Duodenal mucosa (tissue), 2 donors: Measurements from ENCODE around the gene PLCB4.

Experiments used
- H3K27ac ChIP-seq: one replicate; pipeline ENCODE4 v1.7.0; 2013; ENCODE audit warnings: low read depth, low read length
- H3K27me3 ChIP-seq, 2 donors: one replicate each; pipeline ENCODE4 v1.7.0; 2013; ENCODE audit warnings: low read length in 2 of 2, control low read depth in 1 of 2; ENCODE audit not compliant: insufficient read depth in 2 of 2, control insufficient read depth in 1 of 2
- H3K36me3 ChIP-seq, 2 donors: one replicate each; pipeline ENCODE4 v1.7.0; 2013; ENCODE audit warnings: low read length in 2 of 2, control low read depth in 1 of 2; ENCODE audit not compliant: insufficient read depth in 2 of 2, control insufficient read depth in 1 of 2
- H3K4me1 ChIP-seq, 2 donors: one replicate each; pipeline ENCODE4 v1.7.0; 2013; ENCODE audit warnings: low read length in 2 of 2, control low read depth in 1 of 2; ENCODE audit not compliant: insufficient read depth in 2 of 2, control insufficient read depth in 1 of 2
- H3K4me3 ChIP-seq, 2 donors: one replicate each; pipeline ENCODE4 v1.7.0; 2013; ENCODE audit warnings: low read length in 2 of 2, low read depth in 1 of 2
- H3K9ac ChIP-seq, 2 donors: one replicate each; pipeline ENCODE4 v1.7.0; 2013; ENCODE audit warnings: low read length in 2 of 2, low read depth in 1 of 2
- H3K9me3 ChIP-seq, 2 donors: one replicate each; pipeline ENCODE4 v1.7.0; 2013; ENCODE audit warnings: low read length in 2 of 2, control low read depth in 1 of 2; ENCODE audit not compliant: control insufficient read depth in 1 of 2

The PLCB4 gene

GRCh38 chr20:9068841-9069663, at the start of gene PLCB4:
Gene PLCB4, plus strand, starts transcription at chr20:9069087. Its CDS starts 238,728 bp downstream, at chr20:9307815.
- Histone ChIP-seq H3K9me3 (no peaks in the 10 kb centered on the region), H3K27ac (no peak within 1 kb of the TSS), H3K27me3 (peaks cover 8 to 14% of the 10 kb centered on the region in 2 donors), H3K4me3 (peak within 1 kb of the TSS; percentile 65 to 70), H3K36me3 (no peaks in the 10 kb centered on the region), H3K9ac (no peak within 1 kb of the TSS), H3K4me1 (peaks cover 0 to 5% of the 10 kb centered on the region in 2 donors)

GRCh38 chr20:9019833-9020232, 49.1 kb upstream of the PLCB4 start:
- no peak overlapping the region for H3K27ac ChIP-seq
- H3K4me3 ChIP-seq, result no peak overlapping the region
- no peak overlapping the region for H3K9ac ChIP-seq
- H3K27me3 ChIP-seq, result no peaks in the 10 kb centered on the region
- no peaks in the 10 kb centered on the region for H3K36me3 ChIP-seq
- H3K4me1 ChIP-seq, result no peaks in the 10 kb centered on the region
- H3K9me3 ChIP-seq, result no peaks in the 10 kb centered on the region

- H3K9ac ChIP-seq, result no peak overlapping the region
- H3K27ac ChIP-seq, result no peak overlapping the region
- no peak overlapping the region for H3K4me3 ChIP-seq
- no peaks in the 10 kb centered on the region for H3K4me1 ChIP-seq
- no peaks in the 10 kb centered on the region for H3K9me3 ChIP-seq
- no peaks in the 10 kb centered on the region for H3K27me3 ChIP-seq
- no peaks in the 10 kb centered on the region for H3K36me3 ChIP-seq
These were observed 47.7 kb upstream of the PLCB4 start for GRCh38 chr20:9021216-9021615.

- H3K9me3 ChIP-seq, result no peaks in the 10 kb centered on the region
- H3K9ac ChIP-seq, result no peak overlapping the region
- no peak overlapping the region for H3K4me3 ChIP-seq
- H3K4me1 ChIP-seq, result no peaks in the 10 kb centered on the region
- no peak overlapping the region for H3K27ac ChIP-seq
- no peaks in the 10 kb centered on the region for H3K27me3 ChIP-seq
- no peaks in the 10 kb centered on the region for H3K36me3 ChIP-seq
These were observed 47.2 kb upstream of the PLCB4 start for GRCh38 chr20:9021699-9022098.

GRCh38 chr20:9022376-9022775, 46.5 kb upstream of the PLCB4 start:
- no peaks in the 10 kb centered on the region for H3K9me3 ChIP-seq
- no peak overlapping the region for H3K27ac ChIP-seq
- H3K36me3 ChIP-seq, result no peaks in the 10 kb centered on the region
- H3K4me3 ChIP-seq, result no peak overlapping the region
- no peaks in the 10 kb centered on the region for H3K4me1 ChIP-seq
- H3K27me3 ChIP-seq, result no peaks in the 10 kb centered on the region
- no peak overlapping the region for H3K9ac ChIP-seq

- H3K4me1 ChIP-seq, result no peaks in the 10 kb centered on the region
- no peak overlapping the region for H3K9ac ChIP-seq
- H3K9me3 ChIP-seq, result no peaks in the 10 kb centered on the region
- H3K36me3 ChIP-seq, result no peaks in the 10 kb centered on the region
- no peaks in the 10 kb centered on the region for H3K27me3 ChIP-seq
- no peak overlapping the region for H3K4me3 ChIP-seq
- no peak overlapping the region for H3K27ac ChIP-seq
These were observed 44.3 kb upstream of the PLCB4 start for GRCh38 chr20:9024606-9025005.

GRCh38 chr20:9025011-9025410, 43.9 kb upstream of the PLCB4 start:
- no peak overlapping the region for H3K9ac ChIP-seq
- H3K27ac ChIP-seq, result no peak overlapping the region
- H3K4me1 ChIP-seq, result no peaks in the 10 kb centered on the region
- no peaks in the 10 kb centered on the region for H3K9me3 ChIP-seq
- H3K36me3 ChIP-seq, result no peaks in the 10 kb centered on the region
- no peaks in the 10 kb centered on the region for H3K27me3 ChIP-seq
- H3K4me3 ChIP-seq, result no peak overlapping the region

GRCh38 chr20:9025643-9026042, 43.2 kb upstream of the PLCB4 start:
- Histone ChIP-seq H3K36me3 (no peaks in the 10 kb centered on the region), H3K9me3 (no peaks in the 10 kb centered on the region), H3K27ac (no peak overlapping the region), H3K4me1 (no peaks in the 10 kb centered on the region), H3K9ac (no peak overlapping the region), H3K4me3 (no peak overlapping the region), H3K27me3 (no peaks in the 10 kb centered on the region)

GRCh38 chr20:9027626-9028025, 41.3 kb upstream of the PLCB4 start:
- Histone ChIP-seq H3K4me1 (no peaks in the 10 kb centered on the region), H3K27me3 (no peaks in the 10 kb centered on the region), H3K27ac (no peak overlapping the region), H3K9me3 (no peaks in the 10 kb centered on the region), H3K9ac (no peak overlapping the region), H3K36me3 (no peaks in the 10 kb centered on the region), H3K4me3 (no peak overlapping the region)

- Histone ChIP-seq H3K36me3 (no peaks in the 10 kb centered on the region), H3K9me3 (no peaks in the 10 kb centered on the region), H3K9ac (no peak overlapping the region), H3K4me1 (no peaks in the 10 kb centered on the region), H3K4me3 (no peak overlapping the region), H3K27me3 (no peaks in the 10 kb centered on the region), H3K27ac (no peak overlapping the region)
These were observed 40.5 kb upstream of the PLCB4 start for GRCh38 chr20:9028419-9028818.
